Measurements from ENCODE around the gene TRPM8.

The TRPM8 gene

DNA sequence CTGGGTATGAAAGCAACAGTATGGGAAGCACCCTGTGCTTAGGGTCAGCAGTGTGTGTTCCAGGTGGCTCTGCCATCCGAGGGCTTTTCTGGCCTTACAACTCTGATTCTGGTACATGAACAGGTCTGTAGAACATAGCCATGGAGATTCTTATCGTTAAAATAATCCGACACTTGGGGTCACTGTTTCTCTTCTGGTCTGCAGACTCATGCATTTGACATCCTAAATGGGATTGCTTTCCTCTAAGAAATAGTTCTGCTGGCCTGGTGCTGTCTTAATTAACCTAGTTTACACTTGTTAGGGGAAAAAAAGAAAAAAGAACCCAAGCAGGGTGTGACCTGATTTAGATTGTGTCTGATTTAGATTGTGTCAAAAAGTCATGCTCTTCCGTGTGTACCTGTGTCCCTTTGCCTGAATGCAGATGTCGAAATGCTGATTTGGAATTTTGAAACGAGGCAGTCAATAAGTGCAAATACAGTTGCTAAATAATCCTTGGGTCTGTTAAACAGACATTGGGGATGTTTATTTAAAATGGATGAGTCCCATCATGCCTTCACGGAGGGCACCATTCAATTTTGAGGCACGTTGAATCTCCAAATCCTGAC, 59.6 kb downstream of the TRPM8 start:
- DNase-seq, result no peak

DNA sequence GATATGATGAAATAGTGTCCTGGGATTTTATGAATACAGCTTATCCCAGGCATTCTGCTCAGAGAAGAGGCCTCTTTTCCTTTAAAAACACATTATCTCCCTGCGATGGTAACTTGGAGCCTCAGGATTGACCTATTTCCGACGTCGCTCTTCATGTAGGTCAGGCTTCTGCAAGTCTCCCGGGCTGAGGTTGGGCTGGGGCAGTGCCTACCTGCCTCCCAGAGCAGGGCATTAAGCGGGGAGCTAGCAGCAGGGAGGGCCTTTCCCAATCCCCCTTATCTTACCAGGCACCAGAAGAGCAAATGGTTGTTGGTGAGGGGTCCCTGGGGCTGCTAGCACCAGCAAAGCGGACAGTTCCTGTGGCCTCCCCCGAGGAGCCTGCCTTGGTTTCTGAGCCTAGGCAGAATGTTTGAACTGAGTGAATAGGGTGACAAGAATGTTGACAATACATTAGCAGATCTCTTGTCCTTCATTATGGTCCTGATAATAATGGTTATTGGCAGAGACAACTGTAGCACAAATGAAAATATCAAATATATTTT, 60.2 kb downstream of the TRPM8 start:
- no peak for DNase-seq

DNA sequence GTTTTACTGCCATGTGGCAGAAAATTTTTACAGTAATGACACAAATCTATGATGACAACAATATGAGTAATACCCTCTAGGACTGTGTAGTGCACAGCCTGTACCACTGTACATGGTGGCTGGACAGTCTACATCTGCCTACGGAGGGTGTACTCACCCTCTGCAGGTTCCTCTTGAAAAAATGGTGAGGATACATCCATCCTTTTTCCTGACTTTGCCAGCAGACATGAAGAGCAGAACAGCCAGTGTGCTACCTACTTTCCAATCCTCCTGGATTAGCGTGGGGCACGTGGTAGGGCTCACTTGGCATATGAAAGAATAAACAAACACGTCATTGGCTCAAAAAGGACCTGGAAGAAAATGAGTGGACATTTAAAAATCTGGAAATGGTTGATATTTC, 62.6 kb downstream of the TRPM8 start:
- no peak for DNase-seq

DNA sequence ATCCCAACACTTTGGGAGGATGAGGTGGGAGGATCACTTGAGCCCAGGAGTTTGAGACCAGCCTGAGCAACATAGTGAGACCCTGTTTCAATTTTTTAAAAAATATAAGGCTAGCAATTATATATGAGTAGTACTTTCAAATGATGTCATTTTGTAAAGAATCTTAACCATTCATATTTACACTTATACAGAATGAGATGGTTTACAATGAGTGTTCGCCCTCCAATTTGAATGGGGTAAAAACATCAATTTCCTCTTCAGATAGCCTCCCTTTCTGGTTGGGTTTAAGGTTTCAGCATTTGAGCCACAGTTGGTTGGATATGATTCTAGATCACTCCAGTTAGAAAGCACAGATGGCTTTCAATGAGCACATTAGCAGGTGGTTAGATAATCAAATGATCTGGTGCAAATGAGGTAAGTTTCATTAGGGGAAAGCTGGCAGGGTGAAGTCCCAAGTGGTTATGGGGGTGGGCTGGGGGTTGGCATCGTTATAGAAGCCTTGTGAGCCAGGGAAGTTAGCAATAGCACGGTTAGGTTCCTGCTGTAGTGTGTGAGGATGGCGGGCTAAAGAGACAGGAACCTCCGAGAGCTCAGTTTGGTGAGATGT, 63.9 kb downstream of the TRPM8 start:
- DNase-seq, result no peak

DNA sequence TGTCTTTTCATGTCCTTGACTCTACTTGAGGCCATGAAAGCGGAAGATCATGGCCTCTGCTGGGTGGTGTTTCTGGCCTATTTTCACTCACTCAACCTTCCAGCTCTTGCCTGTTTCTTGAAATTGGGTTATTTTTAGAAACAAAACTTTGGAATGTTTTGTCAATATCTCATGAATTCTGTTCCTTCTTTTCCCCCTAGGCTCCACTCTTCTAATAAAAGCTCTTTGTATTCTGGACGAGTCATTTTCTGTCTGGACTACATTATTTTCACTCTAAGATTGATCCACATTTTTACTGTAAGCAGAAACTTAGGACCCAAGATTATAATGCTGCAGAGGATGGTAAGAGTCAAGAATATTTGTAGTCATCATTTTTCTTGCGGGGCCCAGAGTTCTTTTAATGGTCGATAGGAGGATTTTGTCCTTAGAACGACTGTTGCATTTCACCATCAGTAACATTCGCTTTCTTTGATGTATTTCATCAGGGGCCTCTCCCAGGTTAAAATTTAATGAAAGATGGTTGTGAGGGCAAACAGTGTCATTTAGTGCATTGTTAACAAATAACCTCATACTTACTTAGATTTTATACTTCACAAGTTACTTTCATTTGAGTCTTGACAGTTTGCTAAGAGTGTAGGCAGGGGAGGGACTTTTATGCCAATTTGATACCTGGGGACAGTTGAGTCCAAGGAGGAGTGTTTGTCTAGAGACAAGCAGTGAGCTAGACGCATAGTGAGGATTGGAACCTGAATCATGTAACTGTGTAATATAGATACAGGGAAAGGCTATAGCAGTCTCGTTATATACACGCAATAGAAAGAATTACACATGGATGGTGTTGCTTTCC, 64.6 kb downstream of the TRPM8 start:
- no peak for DNase-seq

DNA sequence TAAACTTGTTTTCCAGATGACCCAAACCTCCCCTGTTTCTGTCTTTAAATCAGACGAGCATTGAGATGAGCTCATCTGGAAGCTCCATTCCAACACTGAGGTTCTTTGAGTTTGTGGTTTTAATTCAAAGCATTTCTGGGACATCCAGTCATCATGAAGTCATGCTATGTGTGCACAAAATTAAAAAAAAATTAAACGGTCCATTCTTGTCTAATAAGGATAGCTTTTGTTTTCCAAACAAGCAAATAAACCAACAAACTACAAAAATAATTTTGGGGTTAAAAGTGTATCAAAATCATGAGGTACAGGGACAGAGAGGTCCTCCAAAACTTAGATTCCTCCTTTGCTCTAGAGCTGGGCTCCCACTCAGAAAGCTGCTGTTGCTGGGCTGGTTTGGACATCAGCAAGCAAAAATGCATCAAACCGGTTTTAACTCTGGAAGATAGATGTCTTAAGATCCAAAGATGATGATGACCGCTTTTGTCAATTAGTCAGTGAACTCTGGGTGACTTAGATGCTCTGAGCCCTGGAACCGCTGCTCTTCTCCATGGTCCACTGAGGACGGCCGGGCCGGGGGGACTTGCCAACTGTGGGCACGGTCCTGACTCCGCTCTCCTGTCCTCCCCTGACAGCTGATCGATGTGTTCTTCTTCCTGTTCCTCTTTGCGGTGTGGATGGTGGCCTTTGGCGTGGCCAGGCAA, 65.4 kb downstream of the TRPM8 start:
- DNase-seq, result no peak

DNA sequence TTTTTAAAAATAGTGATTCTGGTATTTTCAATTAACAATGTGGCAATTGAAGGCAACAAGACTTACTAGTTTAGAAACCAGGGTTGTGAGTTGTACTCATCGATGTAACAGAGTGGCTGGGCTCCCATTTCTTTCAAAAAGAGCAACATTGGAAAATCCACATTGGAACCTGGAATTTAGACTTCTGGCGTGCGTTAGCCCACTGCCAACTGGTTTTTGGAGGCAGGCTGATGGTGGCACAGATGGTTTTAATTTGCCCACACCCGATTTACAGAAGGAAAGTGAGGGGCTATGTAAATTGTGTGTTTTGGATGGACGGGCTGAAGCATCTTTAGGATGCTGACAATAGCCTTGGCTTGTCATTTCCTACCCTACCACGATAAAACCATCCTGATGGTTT, 66.3 kb downstream of the TRPM8 start:
- DNase-seq, result no peak

DNA sequence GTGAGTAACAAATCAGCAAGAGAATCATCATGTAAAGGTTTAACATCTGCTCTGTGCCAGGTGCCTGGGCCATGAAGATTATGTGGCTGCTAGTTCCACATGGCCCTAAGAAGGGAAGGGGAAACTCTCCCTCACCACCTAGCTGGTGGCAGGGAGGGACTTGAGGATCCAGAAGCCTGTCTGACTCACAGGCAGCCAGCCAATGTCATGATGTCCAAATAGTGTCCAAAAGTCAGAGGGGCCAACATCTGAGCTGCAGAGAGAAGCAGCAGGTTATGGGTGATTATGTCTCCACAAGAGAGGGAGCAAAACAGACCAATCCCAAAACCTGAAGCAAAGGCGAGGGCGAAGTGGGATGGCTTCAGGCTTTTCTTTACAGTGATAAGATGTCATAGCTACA, 71.4 kb downstream of the TRPM8 start:
- no peak for DNase-seq

DNA sequence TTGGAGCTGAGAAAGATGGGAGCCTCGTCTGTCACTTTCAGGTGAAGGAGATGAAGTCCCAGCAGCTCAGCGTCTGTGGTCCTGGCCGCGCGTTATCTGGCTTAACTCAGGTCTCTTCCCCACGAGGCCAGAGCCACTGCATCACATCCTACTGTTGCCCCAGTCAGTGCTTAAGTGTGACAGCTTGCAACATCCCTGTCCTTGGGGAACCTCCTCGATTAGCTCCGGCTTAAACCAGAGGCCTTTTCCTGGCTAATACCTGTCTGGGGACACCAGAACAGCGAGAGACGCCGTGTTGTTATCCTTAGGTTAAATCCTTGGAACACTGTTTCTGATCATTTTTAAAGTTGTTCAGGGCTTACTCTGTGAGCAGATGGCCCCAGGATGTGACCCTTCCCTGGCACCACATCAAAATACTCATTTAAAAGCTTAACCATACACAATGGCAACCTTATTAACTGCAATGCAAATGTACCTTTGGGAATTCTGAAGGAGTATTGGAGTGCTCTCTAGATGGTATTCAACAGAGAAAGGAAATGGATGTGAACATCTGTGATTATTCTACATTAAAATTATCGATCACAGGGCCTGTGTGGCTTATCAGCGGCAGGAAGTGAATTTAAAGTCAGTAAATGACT, 72.2 kb downstream of the TRPM8 start:
- no peak for DNase-seq

DNA sequence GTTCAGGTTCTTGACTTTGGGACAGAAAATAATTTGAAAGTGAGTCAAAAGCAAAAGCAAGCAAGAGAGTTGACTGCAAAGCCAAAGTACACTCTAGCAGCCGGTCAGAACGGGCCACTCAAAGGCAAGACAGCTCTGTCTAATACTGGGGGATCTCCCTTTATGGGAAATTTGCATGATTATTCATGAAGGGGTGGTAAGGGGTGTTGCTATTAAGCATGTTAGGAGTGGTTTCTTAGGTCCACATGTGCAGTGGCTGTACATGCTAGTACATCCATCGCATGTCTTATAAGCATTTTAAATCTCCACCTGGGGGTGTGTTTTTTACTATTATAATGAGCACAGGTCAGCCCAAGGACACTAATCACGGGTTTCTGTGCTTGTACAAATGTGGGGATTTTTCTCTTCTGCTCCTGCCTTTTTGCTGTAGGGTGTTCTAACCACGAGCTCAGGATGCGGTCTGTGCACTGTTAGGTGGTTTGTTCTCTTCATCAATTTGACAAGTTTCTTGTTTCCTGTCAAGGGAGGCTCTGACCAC, 73.2 kb downstream of the TRPM8 start:
- DNase-seq, result peak; percentile 35

DNA sequence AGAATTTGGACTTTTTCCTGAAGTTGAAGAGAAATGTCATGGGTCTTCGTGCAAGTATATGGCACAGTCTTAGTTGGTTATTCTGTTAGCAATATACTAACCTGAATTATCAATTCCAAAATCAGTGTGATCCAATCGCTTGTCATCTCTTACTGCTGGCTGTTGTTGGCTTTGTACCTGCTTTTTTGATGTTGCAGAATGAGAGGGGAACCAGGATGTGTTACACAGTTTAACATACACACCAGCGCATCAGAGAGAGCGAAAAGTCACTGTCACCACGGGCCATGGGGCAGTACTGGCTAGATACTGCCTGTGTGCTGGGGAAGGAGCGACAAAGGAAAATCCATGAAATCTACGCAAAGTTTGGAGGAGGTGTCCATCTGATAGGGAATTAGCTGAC, 74.0 kb downstream of the TRPM8 start:
- DNase-seq, result no peak

DNA sequence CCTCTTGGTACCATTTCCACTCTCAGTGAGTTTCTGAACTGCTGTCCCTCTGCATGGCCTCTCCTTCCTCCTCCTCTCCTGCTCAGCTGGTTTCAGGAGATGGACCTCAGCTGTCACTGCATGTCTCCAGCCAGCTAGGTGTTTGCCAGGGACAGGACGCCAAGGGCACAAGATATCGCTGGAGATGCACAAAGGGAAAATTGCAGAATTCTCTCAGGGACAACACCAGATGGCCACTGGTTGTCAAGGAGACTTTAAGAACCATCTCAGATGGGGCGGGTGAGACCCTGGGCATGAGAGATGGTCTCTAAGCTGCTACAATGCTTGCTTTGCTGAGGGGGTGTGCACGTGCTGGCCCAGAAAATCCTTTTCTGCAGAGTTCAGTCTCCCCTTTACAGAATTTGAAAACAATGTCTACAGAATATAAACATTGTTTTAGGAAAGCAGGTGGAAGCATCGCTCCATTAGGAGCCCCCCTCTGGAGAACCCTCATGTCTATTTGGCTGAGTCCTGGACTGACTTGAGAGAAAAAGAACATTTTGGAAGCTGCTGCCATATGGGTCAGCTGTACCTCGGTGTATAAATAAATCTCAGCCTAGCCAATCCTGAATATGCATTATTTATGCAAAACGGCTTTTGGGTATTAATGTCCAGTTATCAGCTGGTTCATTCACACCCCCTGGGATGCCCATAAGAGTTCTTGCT, 75.5 kb downstream of the TRPM8 start:
- DNase-seq, result no peak

DNA sequence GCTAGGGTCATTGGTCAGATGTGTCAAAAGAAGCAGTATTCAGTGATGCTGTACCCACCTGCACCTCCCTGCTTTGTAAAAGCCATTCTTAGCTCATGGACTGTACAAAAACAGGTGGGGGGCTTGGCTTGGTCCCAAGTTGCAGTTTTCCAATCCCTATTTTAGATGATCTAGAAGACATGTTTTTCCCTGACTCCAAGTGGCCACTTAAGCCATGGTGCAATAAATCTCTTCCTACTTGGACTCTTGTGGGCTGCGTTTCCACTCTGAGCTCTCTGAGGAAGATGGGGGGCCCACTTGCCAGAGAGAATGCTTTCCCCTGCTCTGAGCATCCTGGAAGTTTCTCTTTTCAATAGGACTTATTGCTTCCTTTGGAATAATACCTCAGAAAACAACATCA, 76.3 kb downstream of the TRPM8 start:
- no peak for DNase-seq

DNA sequence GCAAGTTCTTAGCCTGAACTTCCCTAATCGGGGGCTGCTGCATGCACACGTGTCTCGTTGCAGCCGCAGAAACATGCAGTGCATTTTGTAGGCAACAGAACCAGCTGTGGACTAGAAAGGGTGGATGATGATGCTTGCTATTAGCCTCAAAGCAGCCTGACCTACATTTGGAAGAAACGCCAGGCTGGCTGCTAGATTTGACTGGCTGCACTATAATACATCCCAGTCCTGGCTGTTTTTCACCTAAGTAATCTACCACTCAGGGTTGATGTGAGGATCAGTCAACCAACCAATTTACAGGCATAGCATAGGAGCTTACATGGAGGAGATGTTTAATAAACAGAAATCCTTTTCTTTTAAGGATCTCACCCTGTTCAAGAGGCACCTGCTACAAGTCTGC, 77.0 kb downstream of the TRPM8 start:
- DNase-seq, result no peak

DNA sequence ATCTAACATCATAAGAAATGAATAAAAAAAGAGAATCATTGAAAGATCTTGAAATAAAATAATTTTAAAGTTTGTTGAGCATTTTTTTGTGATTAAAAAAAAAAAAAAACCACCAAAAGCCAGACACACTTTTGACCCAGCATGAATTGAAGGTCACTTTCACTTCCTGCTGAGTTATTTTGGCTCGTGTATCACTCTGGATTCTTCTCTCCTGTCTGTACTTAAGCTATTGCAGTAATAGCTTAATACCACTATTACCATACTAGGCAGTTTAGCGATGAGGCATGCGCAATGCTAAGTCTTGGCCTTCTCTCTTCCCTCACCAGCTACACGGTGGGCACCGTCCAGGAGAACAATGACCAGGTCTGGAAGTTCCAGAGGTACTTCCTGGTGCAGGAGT, 78.8 kb downstream of the TRPM8 start:
- no peak for DNase-seq

DNA sequence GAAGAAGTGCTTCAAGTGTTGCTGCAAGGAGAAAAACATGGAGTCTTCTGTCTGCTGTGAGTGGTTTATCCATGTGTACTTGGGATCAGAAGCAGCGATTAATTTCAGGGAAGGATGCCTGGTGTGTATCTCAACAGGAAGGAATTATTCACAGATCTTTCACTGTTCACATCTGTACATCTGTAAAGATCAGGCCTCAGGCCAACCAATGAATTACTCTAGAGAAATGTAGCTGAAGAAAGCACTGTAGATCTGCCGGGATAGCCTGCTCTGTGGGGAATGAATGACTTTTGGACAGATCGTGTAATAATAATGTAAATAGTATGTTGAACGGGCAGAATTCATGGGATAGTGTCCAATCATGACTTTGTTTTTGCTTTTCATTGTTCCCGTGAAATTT, 79.3 kb downstream of the TRPM8 start:
- no peak for DNase-seq

DNA sequence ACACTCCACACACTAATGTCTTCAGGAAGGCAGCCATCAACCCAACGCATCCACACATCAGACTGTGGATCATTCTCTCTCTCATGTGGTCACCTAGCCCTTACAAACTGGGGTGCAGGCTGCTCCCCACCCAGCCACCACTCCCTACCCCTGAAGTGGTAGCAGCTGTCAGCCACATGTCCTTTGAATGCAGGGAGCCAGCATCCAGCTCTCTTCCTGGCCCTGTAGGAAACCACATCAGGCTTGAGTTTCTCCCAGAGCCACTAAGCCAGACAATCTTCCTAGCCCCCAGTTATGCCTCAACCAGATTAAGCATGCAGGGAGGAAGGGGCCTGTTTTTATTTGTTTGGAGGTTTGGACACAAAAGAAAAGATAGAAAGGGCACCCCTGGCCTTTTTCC, 80.5 kb downstream of the TRPM8 start:
- DNase-seq, result no peak

DNA sequence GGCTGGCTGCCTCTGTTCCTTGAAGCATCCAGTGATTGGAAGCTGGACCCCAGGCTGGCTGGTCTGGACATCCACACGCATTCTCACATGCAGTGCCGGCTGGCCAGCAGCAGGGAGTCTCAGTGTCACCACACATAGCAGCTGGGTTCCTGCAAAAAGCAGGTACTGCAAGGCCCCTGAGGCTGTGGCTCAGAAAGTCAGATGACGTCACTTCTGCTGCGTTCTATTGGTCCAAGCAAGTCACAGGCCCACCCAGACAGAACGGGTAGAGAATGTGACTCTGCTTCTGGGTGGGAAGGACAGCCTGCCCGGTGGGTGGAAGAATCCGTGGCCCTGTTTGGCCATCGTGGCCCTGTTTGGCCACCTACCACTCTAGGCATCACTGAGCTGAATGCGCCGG, 82.0 kb downstream of the TRPM8 start:
- DNase-seq, result no peak

DNA sequence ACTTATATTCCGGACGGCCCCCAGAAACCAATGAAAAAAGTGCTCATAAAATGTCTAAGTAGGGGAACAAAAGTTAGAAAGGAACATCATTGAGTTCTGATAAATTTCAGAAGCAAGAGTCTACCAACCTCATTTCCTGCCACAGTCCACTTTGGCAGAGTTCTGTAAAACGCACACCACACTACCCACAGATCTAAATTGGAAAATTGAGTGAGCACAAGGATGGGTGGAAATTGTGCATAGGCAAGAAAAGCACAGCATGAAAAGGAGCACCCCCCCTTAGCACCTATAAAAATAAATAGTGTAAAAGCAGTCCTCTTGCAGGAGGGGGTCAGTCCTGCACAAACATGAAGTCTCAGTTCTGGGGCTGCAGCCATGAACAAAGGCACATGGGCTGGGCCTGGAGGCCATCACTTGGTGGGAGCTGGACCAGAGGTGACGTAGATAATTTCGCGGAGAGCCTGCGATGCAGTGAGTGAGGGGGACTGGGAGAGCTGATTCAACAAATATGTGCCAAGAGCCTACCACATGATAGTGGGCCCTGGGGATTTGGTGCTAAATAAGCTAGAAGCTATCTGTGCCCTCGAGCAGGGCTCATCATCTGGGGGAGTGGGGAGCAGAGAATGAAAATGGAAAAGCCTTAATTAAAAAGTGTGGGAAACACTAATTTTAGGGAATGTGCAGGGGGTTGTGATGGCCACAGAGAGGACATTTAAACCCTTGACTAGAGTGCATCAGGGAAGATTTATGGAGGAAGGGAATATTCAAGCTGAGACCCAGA, 84.4 kb downstream of the TRPM8 start:
- no peak for DNase-seq

DNA sequence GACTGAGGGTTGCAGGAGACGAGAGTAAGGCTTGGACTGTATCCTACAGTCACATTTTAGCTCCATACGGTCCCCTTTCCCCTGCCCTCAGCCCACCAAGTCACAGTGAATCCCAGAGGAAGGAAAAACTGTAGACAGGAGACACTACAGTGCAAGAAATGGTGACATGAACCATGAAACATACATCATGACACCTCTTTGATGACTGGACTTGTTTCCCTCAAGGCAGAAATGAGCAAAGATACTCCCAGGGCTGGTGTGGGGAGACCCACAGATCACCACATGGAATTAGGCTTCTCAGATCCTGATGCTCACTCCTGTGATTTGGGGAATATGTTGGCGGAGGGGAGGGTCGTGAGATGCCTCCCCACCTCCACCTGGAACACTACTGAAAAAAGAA, 85.1 kb downstream of the TRPM8 start:
- DNase-seq, result no peak

DNA sequence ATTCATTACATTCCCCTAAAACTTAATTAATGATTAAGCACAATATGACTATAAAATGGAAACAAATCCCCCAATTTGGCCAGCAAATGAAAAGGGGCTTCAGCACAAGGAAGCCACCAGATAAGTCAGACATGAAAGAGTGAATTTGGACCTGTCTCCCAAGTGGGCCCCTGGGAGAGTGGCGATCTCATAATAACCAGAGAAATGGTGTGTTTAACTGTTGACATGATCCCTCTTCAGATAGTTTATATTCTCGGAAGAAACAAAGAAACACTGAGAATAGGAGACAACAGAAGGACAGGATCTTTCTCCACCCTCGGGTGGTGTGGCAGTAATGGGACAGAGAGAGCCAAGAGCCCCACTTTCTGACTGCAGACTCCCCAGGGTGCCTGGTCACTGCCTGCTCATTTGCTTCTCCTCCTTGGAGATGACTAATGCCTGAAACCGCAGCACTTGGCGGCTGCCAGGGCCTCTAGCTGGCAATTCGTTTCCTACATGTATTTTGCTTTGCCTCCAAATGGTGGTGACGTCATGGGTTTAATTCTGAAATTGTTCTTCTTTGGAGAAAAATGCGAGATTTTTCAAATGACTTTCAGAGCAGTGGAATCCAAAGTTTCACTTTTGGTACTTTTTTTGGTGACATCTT, 86.9 kb downstream of the TRPM8 start:
- DNase-seq, result no peak
